Measurements from ENCODE around the gene MYRF.

- TF ChIP-seq CTCF (IDR thresholded peaks at IDR 0.05) = no peak
- TF ChIP-seq POLR2A (IDR thresholded peaks at IDR 0.05) = no peak
Measured at GRCh38 chr11:61744181-61744580, 8.3 kb upstream of the MYRF start.

Measured in thyroid gland (tissue), 4 donors.